GM12878 (cell line): ENCODE data around the gene RAB4B.

Source experiments
- CHD1 ChIP-seq: IDR thresholded peaks from 2 replicates; pipeline ENCODE4 v1.6.1; 2012; ENCODE audit warnings: low read depth, low read length, improper control_type of control experiment
- GABPA ChIP-seq: IDR thresholded peaks from 2 replicates; pipeline ENCODE4 v1.6.1; 2014; ENCODE audit warnings: antibody characterized with exemption, low read depth, mild to moderate bottlenecking, inconsistent platforms
- POLR2A ChIP-seq: IDR thresholded peaks from 2 replicates; pipeline ENCODE4 v1.6.1; 2011; ENCODE audit warnings: low read depth, mild to moderate bottlenecking, low read length
- TF ChIP-seq, protein P1 (sequence below): IDR thresholded peaks from 2 replicates; pipeline ENCODE4 v1.6.1; 2011; ENCODE audit warnings: low read depth, mild to moderate bottlenecking, low read length, moderate library complexity, borderline replicate concordance; ENCODE audit errors: extremely low read depth

DNA sequence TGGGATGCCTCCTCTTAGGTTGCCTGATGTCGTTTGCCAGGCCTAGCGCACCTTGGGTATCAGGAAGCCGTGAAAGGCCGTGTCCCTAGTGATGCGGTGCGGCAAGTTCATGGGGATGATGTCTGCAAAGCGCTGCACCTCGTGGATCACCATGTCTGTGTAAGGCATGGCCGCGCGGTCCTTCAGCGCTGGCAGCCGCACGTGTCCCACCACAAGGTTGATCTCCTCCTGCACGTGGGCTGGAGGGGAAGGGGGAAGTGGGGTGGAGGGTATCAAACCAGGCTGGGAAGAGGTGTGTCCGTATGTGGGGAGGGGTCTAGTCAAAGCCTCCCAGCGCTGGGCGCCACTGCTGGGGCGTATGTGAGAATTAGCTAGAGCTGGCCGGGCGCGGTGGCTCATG is 44.1 kb downstream of the RAB4B start:
- TF ChIP-seq POLR2A (no peak), CHD1 (no peak), GABPA (no peak)
- TF ChIP-seq, protein P1, sequence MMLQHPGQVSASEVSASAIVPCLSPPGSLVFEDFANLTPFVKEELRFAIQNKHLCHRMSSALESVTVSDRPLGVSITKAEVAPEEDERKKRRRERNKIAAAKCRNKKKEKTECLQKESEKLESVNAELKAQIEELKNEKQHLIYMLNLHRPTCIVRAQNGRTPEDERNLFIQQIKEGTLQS, result no peak
